OCI-LY7 (cell line): ENCODE measurements around the gene PEAK3.

Experiments
- CTCF ChIP-seq: fragments of 200-600 bp; sonication (generic); conservative IDR thresholded peaks from 2 replicates; pipeline ENCODE4 v1.5.1; 2014; ENCODE audit warnings: mild to moderate bottlenecking, antibody characterized with exemption, low read length, moderate library complexity, mixed read lengths
- EZH2phosphoT487 ChIP-seq: fragments of 200-600 bp; sonication (generic); IDR thresholded peaks from 2 replicates; pipeline ENCODE4 v1.6.1; 2018; ENCODE audit warnings: low read depth, borderline replicate concordance, mild to moderate bottlenecking, mixed run types, antibody characterized with exemption, low read length, moderate library complexity, mixed read lengths

- no peak for TF ChIP-seq CTCF
- TF ChIP-seq EZH2phosphoT487, result no peak
These were observed 26.7 kb downstream of the PEAK3 start for GRCh38 chr19:2255112-2255845.
